ENCODE results near the gene AKT3.
"Not testable (repeated sequence)": the region's sequence is repeated elsewhere in the genome, so short reads cannot be mapped to it uniquely, and the experiment has no call there.

The AKT3 gene

GRCh38 chr1:243783714-243784113 lies 66.3 kb downstream of the AKT3 start:
- DNase-seq (ENCODE audit: low spot score) = no peak

- not testable (repeated sequence) for DNase-seq (ENCODE audit: low spot score)
Measured at GRCh38 chr1:243772361-243773050, 77.5 kb downstream of the AKT3 start.

DNA sequence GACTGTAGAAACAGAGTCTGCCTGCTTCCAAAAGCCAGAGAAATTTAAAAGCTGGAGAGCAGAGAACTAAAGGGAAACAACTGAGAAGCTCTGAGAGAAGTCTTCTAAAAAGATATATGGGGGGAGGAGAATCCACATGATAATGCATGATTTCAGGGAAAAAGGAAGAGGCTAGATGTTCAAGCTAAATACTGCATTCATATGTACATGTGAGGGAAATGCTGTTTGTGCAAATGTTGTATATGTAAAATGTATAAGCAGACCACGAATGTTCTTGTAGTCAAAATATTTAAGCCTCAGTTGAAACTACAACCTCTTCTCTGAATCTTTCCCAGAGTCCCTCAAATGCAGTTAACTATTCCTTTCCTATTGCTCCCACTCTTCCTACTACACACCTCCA lies 79.2 kb downstream of the AKT3 start:
- DNase-seq (ENCODE audit: low spot score) = no peak

DNA sequence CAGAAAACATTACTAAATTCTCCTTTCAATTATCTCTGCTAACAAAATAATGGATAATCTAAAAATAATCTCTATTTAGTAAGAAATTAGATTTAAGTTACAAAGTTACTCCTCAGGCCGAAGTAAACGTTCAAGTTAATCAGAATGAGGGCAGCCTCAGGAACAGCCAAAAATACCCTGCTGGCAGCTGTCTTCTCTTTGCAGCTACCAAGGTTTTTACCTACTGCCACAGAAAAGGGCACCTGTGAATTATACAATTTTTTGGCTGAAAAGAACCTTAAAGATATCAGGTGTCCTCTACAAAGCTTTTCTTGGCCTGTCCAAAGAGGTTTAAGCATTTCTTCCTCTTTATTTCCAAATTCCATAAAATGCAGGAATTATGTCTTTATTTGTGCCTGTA lies 84.4 kb downstream of the AKT3 start:
- DNase-seq (ENCODE audit: low spot score) = no peak

- DNase-seq (ENCODE audit: low spot score) = no peak
Measured at GRCh38 chr1:243763806-243764205, 86.2 kb downstream of the AKT3 start.

DNA sequence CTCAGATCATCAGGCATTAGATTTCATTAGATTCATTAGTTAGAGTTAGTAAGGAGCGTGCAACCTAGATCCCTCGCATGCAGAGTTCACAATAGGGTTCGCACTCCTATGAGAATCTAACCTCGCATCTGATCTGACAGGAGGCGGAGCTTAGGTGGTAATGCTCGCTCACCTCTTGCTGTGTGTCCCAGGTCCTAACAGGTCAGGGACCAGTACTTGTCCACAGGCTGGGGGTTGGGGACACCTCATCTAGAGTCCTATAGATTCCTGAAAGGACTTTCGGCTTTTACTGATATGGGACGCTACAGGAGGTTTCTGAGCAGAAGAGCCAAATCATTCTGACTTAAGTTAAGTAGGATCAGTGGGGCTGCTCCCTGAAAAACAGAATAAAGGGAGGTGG lies 91.4 kb downstream of the AKT3 start:
- DNase-seq (ENCODE audit: low spot score) = no peak

GRCh38 chr1:243756529-243756928 lies 93.5 kb downstream of the AKT3 start:
- DNase-seq (ENCODE audit: low spot score) = no peak

GRCh38 chr1:243754348-243754747 lies 95.7 kb downstream of the AKT3 start:
- DNase-seq (ENCODE audit: low spot score) = no peak

DNA sequence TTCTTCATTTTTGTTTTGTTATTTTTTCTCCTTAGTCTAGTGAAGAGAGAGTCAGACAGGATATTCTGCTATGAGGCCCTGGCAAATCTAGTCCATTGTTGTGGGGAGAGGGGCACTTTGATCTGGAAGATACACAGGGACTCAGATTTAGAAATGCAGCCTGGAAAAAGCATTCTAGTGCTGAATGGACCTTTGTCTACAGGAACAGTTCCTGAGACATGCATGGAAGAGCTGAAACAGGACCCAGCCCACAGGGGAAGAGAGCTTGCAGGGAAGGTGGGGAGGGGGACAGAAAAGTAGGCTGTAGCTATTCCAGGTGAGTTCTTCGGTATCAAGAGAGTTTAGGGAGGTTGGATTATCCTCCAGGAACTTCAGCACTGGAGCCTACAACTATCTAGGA lies 98.5 kb downstream of the AKT3 start:
- DNase-seq (ENCODE audit: low spot score) = no peak

GRCh38 chr1:243748706-243749283 lies 101.2 kb downstream of the AKT3 start:
- DNase-seq (ENCODE audit: low spot score) = peak; percentile 84

DNA sequence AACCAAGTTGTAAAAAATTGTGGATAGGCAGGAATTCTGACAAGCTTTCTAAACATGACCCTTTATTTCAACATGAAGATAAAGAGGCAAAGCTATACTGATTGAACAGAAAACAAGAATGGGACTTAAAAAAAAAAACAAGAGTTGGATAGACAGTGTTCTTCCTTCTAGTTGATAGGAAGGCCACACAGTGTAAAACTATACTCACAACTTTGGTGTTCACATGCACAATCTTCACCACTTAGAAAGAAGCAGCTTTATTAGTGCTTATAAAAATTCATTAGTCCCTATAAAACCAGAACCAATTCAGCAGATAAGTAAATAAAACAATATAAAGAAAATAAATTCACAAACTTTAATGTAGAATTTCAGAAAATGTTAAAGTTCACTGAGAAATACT lies 101.8 kb downstream of the AKT3 start:
- no peak for DNase-seq (ENCODE audit: low spot score)

GRCh38 chr1:243746751-243747150 lies 103.3 kb downstream of the AKT3 start:
- no peak for DNase-seq (ENCODE audit: low spot score)

GRCh38 chr1:243745356-243745755 lies 104.7 kb downstream of the AKT3 start:
- DNase-seq (ENCODE audit: low spot score) = no peak

DNA sequence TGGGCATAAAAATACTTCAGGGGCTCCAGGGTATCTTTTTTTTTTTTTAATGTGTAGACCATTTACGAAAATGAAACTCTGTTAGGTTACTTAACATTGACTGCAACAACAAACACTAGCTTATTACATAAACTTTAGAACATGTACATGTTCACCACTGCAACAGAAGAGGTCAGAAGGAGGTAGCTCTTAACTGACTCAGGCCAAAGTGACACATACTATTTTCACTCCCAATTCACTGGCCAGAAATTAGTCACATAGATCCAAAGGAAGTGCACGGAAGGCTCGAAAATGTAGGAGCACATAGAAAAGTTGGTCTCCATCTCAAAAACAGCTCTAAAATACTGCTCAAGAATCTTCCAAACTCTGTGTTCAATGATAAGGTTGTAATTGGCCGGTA lies 107.2 kb downstream of the AKT3 start:
- DNase-seq (ENCODE audit: low spot score) = peak; percentile 53

DNA sequence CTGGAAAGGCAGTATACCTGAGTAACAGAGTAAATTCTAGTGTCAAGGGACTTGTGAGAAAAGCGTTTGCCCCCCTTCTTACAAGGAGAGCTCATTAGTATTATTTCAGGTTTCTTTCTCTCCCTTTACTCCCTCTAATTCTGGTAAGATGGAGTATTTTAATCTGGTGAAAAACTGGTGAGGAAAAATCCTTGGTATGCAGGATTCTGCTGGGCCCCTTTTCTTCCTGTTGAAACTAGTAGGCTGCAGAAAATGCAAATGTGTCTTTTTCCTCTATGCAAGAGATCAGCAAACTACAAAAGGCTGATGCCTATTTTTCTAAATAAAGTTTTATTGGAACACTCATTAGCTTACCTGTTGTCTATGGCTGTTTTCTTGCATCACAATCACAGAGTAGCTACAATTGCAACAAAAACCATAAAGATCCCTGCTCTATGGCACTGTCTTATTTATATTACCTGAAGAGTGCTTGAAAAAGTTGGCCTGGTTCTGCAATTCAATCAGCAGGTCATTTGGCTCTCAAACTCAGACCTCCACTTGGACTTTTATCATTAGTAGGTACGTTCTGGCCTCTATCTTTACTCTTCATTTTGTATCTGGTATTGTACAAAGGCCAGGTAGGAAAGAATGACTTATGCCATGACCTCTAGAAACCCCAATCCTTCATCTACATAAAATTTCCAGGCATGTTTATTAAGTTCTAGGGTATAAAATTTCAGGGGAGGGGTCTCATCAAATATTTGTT lies 109.6 kb downstream of the AKT3 start:
- DNase-seq (ENCODE audit: low spot score) = no peak

- DNase-seq (ENCODE audit: low spot score) = no peak
Measured at GRCh38 chr1:243739335-243740003, 110.6 kb downstream of the AKT3 start.

DNA sequence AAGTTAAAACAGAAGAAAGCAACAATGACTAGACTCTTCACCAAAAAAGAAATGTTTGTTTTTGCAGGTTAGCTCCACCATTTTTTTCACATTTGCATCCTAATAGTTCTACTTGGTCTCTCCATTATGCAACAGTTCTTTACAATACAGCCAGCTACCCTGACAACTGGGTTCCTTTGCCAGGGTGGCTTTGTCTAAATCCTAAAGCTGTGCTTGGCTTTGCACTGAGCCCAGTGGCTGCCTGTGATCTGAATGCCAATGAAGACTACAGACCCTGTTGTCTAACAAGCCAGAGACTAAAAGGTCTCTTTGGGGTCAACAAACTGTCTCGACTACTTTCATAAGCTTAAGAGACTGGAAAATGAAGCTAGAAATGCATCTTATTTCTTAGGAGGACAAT lies 112.0 kb downstream of the AKT3 start:
- no peak for DNase-seq (ENCODE audit: low spot score)

DNA sequence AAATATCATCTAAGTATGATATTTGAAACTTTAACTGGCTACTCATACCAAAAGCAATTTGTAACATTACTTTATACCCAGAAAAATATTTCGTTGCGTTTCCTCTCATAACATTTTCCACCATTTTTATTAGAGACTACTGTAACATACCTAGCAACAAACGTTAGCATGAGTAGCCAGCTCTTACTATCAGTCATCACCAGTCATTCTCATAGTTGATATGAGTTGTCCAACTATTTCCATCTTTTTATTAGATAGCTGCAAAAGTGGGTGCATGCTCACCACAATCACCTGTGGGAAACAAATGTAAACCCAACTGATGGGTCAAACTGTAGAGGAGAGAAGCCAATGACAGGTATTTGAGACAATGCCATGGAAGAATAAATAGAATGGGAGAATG lies 114.6 kb downstream of the AKT3 start:
- DNase-seq (ENCODE audit: low spot score) = no peak

- DNase-seq (ENCODE audit: low spot score) = no peak
Measured at GRCh38 chr1:243734308-243734695, 115.7 kb downstream of the AKT3 start.

GRCh38 chr1:243733670-243734307 lies 116.3 kb downstream of the AKT3 start:
- no peak for DNase-seq (ENCODE audit: low spot score)

DNA sequence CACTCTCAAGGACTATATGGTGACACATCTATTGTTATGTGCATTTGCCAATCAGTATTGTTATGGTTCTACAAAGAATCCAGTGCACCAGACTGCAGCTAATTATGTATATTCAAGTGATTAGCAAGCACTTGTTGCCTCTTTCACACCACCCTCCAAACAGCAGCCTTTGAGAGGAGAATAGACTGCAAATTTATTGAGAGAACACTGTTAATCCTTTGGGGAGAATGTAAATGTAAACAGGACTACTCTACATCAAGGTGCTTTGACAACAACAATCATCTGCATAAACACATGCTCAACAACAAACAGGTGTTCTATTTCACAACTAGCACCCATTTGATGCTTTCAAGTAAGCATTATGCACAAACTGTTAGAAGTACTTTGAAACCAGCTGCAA lies 117.4 kb downstream of the AKT3 start:
- DNase-seq (ENCODE audit: low spot score) = no peak

DNA sequence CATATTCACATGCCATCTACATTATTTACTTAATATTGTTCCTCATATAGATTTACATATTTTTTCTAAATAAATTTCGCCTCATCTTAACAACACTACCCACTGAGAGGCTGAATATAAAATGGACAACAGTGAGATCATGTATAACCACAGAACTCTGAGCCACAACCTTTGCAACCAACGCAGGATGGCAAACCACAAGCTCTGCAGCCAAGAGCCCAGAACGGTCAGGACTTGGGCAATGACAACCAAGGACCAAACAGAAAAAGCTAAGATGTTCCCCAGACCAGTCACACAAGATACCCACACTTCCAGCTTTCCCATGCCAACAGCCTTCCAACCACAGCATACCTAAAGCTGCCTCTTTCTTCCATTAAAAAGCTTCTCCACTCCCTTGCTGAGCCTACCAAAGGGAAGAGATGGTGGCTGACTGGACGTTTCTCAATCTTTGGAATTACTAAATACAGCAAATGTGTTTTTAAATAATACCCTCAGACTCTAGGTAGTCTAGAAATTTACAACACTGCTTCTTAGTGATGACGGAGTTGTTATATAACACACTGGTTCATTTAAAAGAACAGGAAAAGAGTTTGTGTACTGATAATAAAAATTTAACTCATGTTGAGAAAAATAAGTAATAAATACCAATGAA lies 117.9 kb downstream of the AKT3 start:
- DNase-seq (ENCODE audit: low spot score) = no peak

Measured in RKO (cell line).